ENCODE data around the gene C11orf24.

- TF ChIP-seq CTCF (IDR thresholded peaks at IDR 0.05) (no peak), ZFX (IDR thresholded peaks at IDR 0.05; ENCODE audit: borderline replicate concordance) (no peak)
Measured at GRCh38 chr11:68314203-68315170, 42.7 kb upstream of the C11orf24 start.
